Activated effector memory CD4-positive, alpha-beta T cell treated with Interleukin-2 at 50 U/mL for 16 hours (primary cell): ENCODE data around the gene ASXL1.

Experiments
- DNase-seq: peaks from one replicate; pipeline ENCODE4 v3.0.0-alpha.2; 2020

The ASXL1 gene

DNA sequence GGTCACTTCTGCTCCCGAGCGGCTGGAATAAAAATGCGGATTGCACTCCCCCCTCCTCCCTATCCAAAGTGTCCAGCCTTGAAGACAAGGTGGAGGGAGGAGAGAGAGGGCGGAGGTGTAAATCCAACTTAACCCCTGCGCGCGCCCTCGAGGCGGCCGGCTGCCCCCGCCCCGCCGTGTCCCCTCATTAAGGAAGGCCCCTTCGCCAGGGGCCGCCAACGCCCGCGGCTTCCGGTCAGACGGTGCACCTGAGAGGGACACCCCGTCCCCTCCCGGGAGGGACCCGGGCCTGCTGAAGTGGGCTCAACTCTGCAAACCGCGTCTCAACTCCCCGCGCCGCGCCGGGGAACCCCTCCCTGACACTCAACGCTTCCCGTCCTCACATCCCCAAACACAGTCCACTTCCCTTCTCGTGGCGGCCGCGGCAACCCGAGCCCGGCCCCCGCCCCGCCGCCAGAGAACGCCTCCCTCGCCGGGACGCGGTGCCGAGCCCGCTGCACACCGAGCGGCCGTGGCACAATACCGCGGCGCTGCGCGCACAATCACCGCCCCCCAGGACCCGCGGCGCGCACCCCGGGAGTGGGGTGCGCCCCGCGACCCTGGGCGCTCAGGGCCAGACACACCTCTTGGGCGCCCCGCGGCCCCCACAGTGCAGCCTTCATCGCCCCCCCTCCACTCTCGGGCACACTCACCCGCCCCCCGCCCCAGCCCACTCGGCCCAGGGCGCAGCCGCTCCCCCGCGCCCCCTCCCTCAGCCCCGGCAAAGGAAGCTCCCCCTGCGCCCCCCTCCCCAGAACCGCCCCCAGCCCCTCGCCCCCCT is 124.5 kb downstream of the ASXL1 start:
- peak; percentile 13 for DNase-seq

DNA sequence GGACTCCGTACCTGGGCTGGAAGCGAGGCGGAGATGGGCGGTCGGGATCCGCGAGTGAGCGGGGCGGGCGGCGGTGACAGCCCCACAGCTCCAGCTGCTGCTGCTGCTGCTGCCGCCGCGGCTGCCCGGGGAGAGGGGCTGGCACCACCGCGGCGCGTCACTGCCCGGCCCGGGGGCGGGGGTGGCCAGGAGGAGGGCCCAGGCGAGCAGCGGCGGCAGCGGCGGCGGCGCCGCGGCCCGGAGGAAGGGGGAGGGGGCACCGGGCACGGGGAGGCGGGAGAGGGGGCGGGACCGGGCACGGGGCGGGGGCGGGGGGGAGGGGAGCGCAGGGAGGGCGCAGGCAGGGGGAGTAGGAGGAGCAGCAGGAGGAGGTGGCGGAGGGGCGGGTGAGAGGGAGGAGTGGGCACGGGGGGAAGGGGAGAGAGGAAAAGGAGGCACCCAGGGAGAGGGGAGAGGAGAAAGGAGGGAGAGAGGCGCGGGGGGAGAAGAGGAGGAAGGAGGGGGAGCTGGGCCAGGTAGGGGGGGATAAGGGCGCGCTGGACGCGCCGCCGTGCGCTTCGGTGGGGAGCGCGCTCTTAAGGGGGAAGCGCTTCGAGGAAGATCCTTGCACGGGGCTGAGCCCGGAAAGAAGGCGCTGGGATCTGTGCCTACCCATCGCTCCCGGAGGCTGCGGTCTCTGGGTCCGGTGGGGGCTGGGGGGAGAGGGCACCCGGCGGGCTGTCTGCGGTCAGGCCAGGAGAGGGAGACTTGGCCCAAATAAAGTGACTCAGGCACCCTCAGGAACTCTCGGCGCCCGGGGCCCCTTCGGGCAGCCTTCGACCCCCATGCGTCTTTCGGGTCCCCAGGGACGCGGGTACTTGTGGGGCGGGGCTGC is 125.5 kb downstream of the ASXL1 start:
- DNase-seq, result peak; percentile 51

DNA sequence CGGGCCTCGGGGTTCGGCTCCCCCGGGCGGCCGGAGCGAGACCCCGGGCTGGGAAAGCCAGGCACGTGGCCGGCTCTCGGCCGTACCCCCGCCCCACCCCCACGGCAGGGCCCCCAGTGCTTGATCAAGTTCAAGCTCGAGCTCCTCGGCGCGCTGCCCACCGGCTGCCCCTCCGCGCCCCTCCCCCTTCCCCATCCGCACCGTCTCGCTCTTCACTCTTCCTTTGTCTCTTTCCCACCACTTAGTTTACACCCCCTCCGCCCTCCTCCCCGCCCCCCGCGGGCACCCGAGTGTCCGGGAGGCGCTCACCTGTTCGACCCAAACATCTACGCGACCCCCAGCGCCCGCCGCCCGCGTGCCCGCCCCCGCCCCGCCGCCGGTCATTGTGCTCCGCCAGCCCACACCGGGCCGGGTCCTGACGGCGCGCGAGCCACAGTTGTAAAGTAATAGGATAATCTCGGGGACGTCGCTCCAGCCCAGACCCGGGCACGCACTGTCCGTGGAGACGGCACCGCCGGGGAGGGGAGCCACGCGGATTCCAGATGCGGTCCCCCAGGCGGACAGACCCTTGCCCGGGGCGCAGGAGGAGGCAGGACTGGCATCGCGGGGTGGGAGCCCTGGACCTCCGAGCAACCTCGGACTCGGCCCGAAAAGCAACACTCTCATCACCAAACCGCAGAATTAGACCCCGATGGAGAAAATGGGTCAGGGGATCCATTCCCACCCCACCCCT is 126.3 kb downstream of the ASXL1 start:
- DNase-seq, result no peak

DNA sequence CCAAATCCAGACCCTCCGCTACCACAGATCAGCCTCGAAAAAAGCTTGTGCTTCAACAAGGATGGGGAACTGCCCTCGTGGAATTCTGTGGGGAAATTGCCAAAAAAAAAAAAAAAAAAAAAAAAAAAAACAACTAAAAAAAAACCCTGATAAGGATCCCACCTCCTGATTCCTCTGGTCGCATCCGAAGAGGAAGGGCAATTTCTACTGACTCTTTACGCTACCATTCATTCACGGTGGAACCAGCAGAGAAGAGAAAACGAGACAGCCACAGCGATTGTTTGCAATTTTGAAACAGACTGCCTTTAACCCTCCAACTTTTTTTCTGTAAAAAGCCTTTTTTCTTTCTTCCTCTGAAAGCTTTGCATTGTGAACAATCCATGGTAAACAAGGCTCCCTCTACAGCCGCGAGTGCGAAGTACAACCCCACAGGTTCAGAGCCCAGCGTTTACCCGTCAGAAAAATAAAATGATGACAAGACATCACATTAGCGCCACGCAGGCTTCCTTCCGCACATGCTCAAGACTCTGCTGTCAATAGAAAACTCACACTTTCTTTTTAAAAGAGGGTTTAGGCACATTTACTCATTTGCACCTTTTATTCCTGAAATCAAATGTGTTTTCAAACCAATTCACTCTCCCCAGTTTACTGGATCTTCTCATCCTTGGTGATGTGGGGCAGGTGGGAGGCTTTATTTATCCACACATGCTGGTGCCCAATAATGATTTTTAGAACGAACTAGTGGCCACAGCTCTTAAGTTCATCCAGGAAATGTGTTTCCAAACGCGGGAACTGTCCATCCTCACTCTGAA is 127.0 kb downstream of the ASXL1 start:
- peak; percentile 79 for DNase-seq

DNA sequence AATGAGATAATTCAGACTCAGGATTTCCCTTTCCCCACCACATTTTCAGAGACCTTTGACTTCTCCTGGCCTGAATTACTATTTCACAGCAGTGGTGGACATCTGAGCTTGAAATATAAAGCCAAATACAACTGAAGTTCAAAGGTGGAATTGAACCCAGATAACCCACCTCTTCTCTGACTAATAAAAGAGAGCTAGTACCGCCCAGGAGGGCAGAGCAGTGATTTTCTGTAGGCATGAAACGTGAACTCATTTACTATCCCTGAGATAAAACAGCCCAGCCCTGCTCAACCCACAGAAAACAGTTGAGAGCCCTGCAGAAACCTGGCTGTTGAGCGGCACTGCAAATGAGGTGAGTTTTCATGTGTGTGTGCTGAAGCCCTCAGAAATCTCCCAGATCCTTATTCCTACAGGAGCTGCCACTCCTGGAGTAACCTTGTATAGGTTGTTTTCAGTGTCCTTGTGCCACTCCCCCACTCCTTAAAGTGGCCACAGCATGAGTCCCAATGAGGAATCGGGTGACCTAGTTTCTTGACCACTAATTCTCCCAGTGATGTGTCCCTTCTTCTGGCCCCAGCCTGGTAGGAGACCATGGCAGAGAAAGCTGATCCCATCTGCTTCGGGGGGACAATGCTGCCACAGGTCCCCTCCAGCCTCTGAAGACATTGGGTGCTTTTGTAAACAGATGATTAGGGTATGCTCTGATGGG is 127.8 kb downstream of the ASXL1 start:
- no peak for DNase-seq

GRCh38 chr20:32487381-32487780 is 129.2 kb downstream of the ASXL1 start:
- DNase-seq, result no peak

- DNase-seq, result no peak
These were observed 130.1 kb downstream of the ASXL1 start for GRCh38 chr20:32488066-32488838.
